Measurements from ENCODE around the gene IFI27L2. TPM values are rescaled to one million over a fixed set of nuclear protein-coding genes. Genes with fewer than 3 reads are reported as not detected.

Gene IFI27L2
- total and polyA plus RNA-seq, 2 of the 8 experiments (the other 6 are each of a cell fraction or from before 2014, with no cell fraction given): 14.0 to 69.6 TPM

GRCh38 chr14:94104731-94105130, 24.7 kb downstream of the IFI27L2 start (continued):
- TF ChIP-seq CHD7 (IDR thresholded peaks at IDR 0.05; ENCODE audit: insufficient replicate concordance, low read length): no peak
